WERI-Rb-1 (cell line): Measurements from ENCODE around the gene KLHL40.
A peak's percentile ranks its signal among the peaks of the same experiment; 100 is the strongest.

ENCODE experiments used
- DNase-seq: peaks from one replicate; pipeline ENCODE4 v3.0.0-alpha.2; 2020
- H3K27ac ChIP-seq: fragments of 250-450 bp; sonication (Bioruptor Pico); 2 replicates; pipeline ENCODE4 v1.5.1; 2020; ENCODE audit warnings: mild to moderate bottlenecking, moderate library complexity
- H3K27me3 ChIP-seq: fragments of 250-450 bp; sonication (Bioruptor Pico); 2 replicates; pipeline ENCODE4 v1.5.1; 2021; ENCODE audit warnings: mild to moderate bottlenecking, low read depth, moderate library complexity; ENCODE audit not compliant: insufficient read depth, severe bottlenecking
- H3K36me3 ChIP-seq: fragments of 250-450 bp; sonication (Bioruptor Pico); 2 replicates; pipeline ENCODE4 v1.5.1; 2020; ENCODE audit warnings: mild to moderate bottlenecking, moderate library complexity
- H3K4me3 ChIP-seq: 2 replicates; pipeline ENCODE4 v1.5.1; 2011; ENCODE audit warnings: low read depth, mild to moderate bottlenecking, control low read depth, low read length
- H3K9me3 ChIP-seq: fragments of 250-450 bp; sonication (Bioruptor Pico); 2 replicates; pipeline ENCODE4 v1.5.1; 2021; ENCODE audit warnings: mild to moderate bottlenecking, moderate library complexity; ENCODE audit not compliant: severe bottlenecking
- TF ChIP-seq, protein P1 (sequence below): IDR thresholded peaks from 2 replicates; pipeline ENCODE4 v1.5.1; 2011; ENCODE audit warnings: low read depth, mild to moderate bottlenecking, control low read depth, inconsistent platforms, low read length

KLHL40 gene

DNA sequence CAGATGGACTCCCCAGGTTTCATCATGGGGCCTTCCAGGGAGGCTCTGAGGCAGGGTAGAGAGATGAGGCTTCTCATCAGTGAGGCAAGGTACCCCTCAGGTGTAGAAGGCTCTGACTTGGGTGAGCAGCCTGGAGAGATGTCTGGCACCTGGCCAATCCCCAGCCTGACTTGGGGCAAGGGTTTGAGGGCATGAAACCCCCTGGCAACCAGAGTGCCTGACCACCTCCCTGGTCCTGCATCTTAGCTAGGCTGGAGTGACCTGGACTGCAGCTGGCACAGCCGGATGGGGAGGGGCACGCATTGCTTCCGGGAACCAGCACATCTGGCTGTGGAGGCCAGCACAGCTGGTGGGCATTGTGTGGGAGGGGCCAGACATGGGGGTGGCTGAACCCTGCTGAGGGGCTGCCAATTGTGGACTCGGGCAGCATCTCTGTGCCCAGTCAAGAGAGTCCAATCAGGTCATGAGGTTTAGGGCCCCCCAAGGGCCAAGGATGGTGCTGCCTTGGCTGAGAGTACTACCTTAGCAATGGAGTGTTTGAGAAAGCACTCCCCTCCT, 29.9 kb upstream of the KLHL40 start:
- DNase-seq = no peak
- TF ChIP-seq, protein P1, sequence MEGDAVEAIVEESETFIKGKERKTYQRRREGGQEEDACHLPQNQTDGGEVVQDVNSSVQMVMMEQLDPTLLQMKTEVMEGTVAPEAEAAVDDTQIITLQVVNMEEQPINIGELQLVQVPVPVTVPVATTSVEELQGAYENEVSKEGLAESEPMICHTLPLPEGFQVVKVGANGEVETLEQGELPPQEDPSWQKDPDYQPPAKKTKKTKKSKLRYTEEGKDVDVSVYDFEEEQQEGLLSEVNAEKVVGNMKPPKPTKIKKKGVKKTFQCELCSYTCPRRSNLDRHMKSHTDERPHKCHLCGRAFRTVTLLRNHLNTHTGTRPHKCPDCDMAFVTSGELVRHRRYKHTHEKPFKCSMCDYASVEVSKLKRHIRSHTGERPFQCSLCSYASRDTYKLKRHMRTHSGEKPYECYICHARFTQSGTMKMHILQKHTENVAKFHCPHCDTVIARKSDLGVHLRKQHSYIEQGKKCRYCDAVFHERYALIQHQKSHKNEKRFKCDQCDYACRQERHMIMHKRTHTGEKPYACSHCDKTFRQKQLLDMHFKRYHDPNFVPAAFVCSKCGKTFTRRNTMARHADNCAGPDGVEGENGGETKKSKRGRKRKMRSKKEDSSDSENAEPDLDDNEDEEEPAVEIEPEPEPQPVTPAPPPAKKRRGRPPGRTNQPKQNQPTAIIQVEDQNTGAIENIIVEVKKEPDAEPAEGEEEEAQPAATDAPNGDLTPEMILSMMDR = no peak
- Histone ChIP-seq H3K9me3 (no peaks in the 10 kb centered on the region), H3K27me3 (no peaks in the 10 kb centered on the region), H3K36me3 (no peaks in the 10 kb centered on the region), H3K4me3 (peak overlapping the region; percentile 69), H3K27ac (no peak overlapping the region)

DNA sequence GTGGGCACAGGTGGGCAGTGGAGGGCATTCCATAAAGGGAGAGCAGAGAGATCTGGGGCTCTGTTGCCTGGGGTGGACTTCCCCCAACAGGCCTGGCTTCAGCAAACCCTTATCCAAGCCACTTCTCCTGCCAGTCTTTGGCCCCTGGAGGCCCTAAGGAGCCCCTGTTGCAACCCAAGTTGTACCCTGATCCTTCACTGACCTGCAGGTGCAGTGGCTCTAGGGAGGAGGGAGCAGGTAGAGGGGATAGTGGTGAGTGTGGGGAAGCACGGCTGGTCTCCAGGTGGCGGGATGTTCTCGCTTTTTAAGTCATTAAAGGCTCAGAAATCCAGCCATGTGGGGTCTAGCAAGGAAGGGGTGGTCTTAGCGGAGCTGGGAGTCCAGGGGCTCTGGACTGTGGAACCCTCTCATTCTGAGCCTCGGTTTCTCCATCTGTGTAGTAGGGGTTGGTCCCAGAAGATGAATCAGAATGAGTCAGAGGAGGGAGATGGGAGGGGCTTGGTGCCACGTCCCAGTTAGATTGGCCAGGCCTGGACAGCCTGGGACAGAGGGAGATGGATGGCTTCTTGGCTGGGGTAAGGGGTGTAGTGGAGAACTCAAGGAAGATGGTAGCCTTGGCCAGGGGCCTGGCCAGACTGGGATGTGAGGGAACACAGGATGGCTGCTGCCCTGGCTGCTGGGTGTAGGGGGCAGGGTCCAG, 29.2 kb upstream of the KLHL40 start:
- TF ChIP-seq, protein P1 = no peak
- Histone ChIP-seq H3K36me3 (no peaks in the 10 kb centered on the region), H3K27ac (no peak overlapping the region), H3K27me3 (no peaks in the 10 kb centered on the region), H3K4me3 (no peak overlapping the region), H3K9me3 (no peaks in the 10 kb centered on the region)
- no peak for DNase-seq

DNA sequence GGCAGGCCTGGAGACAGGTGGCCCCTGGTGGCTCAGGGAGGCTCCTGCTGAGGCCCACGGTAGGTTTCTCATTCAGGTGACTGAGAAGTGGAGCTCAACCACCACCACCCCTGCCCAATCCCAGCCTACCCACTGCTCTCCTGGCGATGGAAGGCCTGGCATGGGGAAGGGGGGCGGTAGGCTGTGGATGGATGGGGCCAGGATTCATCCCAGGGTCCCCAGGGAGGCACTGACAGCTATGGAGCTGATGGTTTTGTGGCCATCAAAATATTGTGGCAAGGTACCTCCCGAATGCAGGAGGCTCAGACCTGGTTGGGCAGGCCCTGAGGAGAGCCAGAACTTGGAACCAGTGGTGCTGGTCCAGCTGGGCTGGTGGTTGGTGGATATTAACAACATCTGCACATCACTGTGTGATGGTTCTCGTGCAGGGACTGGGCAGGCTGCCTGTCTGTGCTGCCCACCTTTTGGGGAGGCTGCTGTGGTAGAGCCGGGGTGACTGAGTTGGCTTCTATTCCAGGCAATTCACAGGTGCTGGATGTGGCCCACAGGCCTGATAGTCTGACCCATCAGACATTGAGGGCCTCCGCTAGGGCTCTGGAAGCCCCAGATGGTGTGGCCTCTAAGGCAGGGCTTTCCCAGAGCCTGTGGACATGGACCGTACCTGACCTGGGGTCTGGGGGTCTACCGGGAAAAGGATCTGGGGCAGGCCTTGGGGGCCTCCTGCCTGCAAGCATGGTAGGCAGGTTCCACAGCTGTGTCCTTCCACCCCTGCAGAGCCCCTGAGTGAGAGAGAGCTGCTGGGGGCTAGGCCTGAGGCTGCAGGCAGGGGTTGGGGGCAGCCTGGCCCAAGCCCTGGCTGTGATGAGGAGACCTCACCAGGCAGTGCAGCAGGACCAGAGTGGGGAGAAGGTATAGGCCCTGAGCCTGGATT, 28.4 kb upstream of the KLHL40 start:
- Histone ChIP-seq H3K27me3 (no peaks in the 10 kb centered on the region), H3K9me3 (no peaks in the 10 kb centered on the region), H3K4me3 (no peak overlapping the region), H3K27ac (no peak overlapping the region), H3K36me3 (no peaks in the 10 kb centered on the region)
- TF ChIP-seq, protein P1 = 0 out of 2 replicates have a peak, but pooled peaks have one; percentile 12
- no peak for DNase-seq

DNA sequence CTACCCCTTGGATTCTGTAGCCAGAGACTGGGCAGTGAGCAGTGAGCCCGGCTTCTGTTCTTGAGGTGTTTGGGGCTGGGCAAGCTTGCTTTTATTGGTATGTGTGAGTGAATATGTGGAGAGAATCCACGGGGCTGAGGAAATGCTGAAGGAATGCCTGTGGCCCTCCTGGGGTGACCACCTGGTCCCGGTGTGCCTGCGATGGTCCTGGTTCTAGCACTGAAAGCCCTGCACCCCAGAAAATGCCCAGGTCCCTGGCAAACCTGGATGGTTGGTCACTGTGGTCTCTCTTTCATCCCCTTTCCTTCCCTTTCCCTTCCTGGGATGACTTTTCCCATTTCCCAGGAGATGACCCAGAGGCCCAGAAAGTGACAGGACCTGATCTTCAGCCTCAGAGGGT, 27.7 kb upstream of the KLHL40 start:
- Histone ChIP-seq H3K27me3 (no peaks in the 10 kb centered on the region), H3K4me3 (no peak overlapping the region), H3K9me3 (no peaks in the 10 kb centered on the region), H3K36me3 (no peaks in the 10 kb centered on the region), H3K27ac (no peak overlapping the region)
- TF ChIP-seq, protein P1 = no peak
- no peak for DNase-seq

DNA sequence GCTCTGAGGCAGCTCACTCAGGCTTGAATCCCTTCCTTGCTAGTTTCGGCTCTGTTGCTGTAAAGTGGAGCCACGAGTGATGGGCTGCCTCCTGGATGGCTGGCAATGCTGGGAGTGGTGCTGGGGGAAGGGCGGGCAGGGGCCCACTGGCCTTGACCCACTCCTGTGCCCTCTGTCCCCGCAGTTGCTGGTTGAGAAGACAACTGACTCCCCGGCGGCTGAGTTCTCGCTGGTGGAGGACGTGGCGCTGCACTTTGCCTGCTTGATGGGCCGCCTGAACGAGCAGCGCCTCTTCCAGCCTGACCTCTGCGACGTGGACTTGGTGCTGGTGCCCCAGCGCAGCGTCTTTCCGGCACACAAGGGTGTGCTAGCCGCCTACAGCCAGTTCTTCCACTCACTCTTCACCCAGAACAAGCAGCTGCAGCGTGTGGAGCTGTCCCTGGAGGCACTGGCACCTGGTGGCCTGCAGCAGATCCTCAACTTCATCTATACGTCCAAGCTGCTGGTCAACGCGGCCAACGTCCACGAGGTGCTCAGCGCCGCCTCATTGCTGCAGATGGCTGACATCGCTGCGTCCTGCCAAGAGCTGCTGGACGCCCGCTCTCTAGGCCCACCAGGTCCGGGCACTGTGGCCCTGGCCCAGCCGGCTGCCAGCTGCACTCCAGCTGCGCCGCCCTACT, 27.1 kb upstream of the KLHL40 start:
- TF ChIP-seq, protein P1 = no peak
- no peak for DNase-seq
- no peaks in the 10 kb centered on the region for H3K36me3 ChIP-seq
- no peaks in the 10 kb centered on the region for H3K9me3 ChIP-seq
- H3K4me3 ChIP-seq = no peak overlapping the region
- H3K27ac ChIP-seq = no peak overlapping the region
- no peaks in the 10 kb centered on the region for H3K27me3 ChIP-seq
